Measurements from ENCODE around the gene ENGASE.

Gene ENGASE

DNA sequence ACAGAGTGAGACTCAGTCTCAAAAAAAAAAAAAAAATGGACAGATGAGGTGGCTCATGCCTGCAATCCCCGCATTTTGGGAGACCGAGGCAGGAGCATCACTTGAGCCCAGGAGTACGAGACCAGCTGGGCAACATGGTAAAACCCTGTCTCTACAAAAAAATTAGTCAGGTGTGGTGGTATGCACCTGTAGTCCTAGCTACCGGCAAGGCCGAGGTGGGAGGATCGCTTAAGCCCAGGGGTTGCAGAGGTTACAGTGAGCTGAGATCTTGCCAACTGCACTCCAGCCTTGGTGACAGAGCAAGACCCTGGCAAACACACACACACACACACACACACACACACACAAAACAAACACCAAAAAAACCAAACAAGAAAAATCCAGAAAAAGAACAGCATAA is 7.7 kb upstream of the ENGASE start:
- TF ChIP-seq, protein P1, sequence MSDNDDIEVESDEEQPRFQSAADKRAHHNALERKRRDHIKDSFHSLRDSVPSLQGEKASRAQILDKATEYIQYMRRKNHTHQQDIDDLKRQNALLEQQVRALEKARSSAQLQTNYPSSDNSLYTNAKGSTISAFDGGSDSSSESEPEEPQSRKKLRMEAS (IDR thresholded peaks at IDR 0.05): no peak
- no peak for TF ChIP-seq RAD21 (IDR thresholded peaks at IDR 0.05; ENCODE audit: low read depth)
- no peak for TF ChIP-seq FOXM1 (IDR thresholded peaks at IDR 0.05; ENCODE audit: borderline replicate concordance, low read depth)
- TF ChIP-seq ZBTB7A (IDR thresholded peaks at IDR 0.05; ENCODE audit: low read depth): no peak
- TF ChIP-seq, protein P2, sequence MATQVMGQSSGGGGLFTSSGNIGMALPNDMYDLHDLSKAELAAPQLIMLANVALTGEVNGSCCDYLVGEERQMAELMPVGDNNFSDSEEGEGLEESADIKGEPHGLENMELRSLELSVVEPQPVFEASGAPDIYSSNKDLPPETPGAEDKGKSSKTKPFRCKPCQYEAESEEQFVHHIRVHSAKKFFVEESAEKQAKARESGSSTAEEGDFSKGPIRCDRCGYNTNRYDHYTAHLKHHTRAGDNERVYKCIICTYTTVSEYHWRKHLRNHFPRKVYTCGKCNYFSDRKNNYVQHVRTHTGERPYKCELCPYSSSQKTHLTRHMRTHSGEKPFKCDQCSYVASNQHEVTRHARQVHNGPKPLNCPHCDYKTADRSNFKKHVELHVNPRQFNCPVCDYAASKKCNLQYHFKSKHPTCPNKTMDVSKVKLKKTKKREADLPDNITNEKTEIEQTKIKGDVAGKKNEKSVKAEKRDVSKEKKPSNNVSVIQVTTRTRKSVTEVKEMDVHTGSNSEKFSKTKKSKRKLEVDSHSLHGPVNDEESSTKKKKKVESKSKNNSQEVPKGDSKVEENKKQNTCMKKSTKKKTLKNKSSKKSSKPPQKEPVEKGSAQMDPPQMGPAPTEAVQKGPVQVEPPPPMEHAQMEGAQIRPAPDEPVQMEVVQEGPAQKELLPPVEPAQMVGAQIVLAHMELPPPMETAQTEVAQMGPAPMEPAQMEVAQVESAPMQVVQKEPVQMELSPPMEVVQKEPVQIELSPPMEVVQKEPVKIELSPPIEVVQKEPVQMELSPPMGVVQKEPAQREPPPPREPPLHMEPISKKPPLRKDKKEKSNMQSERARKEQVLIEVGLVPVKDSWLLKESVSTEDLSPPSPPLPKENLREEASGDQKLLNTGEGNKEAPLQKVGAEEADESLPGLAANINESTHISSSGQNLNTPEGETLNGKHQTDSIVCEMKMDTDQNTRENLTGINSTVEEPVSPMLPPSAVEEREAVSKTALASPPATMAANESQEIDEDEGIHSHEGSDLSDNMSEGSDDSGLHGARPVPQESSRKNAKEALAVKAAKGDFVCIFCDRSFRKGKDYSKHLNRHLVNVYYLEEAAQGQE (IDR thresholded peaks at IDR 0.05; ENCODE audit: low read depth): no peak
- no peak for TF ChIP-seq EP300 (IDR thresholded peaks at IDR 0.05; ENCODE audit: borderline replicate concordance)
- no peak for TF ChIP-seq YY1 (IDR thresholded peaks at IDR 0.05; ENCODE audit: low read depth)
- no peak for TF ChIP-seq TEAD4 (IDR thresholded peaks at IDR 0.05)
- no peak for TF ChIP-seq EGR1 (IDR thresholded peaks at IDR 0.05)
- TF ChIP-seq TCF12 (IDR thresholded peaks at IDR 0.05; ENCODE audit: low read depth): no peak
- TF ChIP-seq NFIC (IDR thresholded peaks at IDR 0.05): no peak
- no peak for TF ChIP-seq CEBPB (IDR thresholded peaks at IDR 0.05)
- TF ChIP-seq TAF1 (IDR thresholded peaks at IDR 0.05; ENCODE audit: low read depth): no peak
- TF ChIP-seq, protein P3, sequence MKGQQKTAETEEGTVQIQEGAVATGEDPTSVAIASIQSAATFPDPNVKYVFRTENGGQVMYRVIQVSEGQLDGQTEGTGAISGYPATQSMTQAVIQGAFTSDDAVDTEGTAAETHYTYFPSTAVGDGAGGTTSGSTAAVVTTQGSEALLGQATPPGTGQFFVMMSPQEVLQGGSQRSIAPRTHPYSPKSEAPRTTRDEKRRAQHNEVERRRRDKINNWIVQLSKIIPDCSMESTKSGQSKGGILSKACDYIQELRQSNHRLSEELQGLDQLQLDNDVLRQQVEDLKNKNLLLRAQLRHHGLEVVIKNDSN (IDR thresholded peaks at IDR 0.05): no peak

DNA sequence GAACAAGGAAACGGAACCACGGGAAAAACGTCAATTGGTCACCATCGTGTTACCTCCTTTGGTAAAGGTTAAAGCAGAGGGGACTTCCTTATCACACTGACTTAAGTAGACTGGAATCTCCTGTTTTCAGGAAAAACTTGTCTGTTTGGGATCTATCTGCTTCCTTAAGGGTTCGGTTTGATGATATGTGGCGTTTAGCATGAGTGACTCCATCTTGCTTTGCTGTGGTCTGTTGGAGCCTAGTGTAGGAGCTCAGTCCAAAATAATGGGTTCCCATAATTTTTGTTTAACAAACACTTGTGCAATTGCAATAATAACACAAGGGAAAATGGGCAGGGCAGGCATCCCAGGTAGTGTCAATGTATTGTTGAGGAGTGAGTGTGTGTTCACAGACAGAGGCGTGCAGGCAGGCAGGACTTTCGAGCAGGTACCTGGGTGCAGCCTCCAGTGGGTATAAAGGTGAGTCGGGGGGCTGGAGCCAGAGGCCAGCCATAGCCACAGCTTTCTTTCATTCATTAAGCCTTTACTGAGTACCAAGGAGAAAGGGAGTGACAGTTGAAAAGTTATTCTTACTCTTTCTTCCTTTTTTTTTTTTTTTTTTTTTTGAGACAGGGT is 4.3 kb upstream of the ENGASE start:
- TF ChIP-seq YY1 (IDR thresholded peaks at IDR 0.05; ENCODE audit: low read depth) (no peak), TAF1 (IDR thresholded peaks at IDR 0.05; ENCODE audit: low read depth) (no peak), TEAD4 (IDR thresholded peaks at IDR 0.05) (no peak), EP300 (IDR thresholded peaks at IDR 0.05; ENCODE audit: borderline replicate concordance) (no peak), NFIC (IDR thresholded peaks at IDR 0.05) (no peak), RAD21 (IDR thresholded peaks at IDR 0.05; ENCODE audit: low read depth) (no peak), CEBPB (IDR thresholded peaks at IDR 0.05) (no peak), EGR1 (IDR thresholded peaks at IDR 0.05) (no peak), FOXM1 (IDR thresholded peaks at IDR 0.05; ENCODE audit: borderline replicate concordance, low read depth) (no peak), TCF12 (IDR thresholded peaks at IDR 0.05; ENCODE audit: low read depth) (no peak), ZBTB7A (IDR thresholded peaks at IDR 0.05; ENCODE audit: low read depth) (no peak), CREB1 (IDR thresholded peaks at IDR 0.05; ENCODE audit: low read depth) (no peak)
- TF ChIP-seq, protein P2 (IDR thresholded peaks at IDR 0.05; ENCODE audit: low read depth): no peak
- TF ChIP-seq, protein P1 (IDR thresholded peaks at IDR 0.05): no peak
- TF ChIP-seq, protein P3 (IDR thresholded peaks at IDR 0.05): no peak

DNA sequence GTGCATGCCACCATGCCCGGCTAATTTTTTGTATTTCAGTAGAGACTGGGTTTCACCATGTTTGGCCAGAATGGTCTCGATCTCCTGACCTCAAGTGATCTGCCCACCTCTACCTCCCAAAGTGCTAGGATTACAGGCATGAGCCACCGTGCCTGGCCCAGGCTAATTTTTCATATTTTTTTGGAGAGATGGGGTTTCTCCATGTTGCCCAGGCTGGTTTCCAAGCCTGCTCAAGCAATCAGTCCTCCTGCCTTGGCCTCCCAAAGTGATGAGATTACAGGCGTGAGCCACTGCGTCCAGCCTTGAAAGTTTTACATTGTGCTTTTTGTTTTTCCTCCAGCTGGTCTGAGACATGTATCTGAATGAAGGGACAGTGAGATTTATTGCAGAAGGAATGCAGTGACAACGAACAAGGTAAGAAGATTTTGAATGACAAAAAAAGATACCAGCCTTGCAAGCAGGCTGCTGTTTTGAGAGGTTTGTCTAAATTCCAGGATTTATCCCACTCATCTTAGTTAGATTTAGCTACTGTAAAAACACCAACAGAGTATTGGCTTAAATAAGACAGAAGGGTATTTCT is 3.4 kb upstream of the ENGASE start:
- no peak for TF ChIP-seq TAF1 (IDR thresholded peaks at IDR 0.05; ENCODE audit: low read depth)
- no peak for TF ChIP-seq RAD21 (IDR thresholded peaks at IDR 0.05; ENCODE audit: low read depth)
- TF ChIP-seq, protein P1 (IDR thresholded peaks at IDR 0.05): no peak
- no peak for TF ChIP-seq CEBPB (IDR thresholded peaks at IDR 0.05)
- no peak for TF ChIP-seq EP300 (IDR thresholded peaks at IDR 0.05; ENCODE audit: borderline replicate concordance)
- TF ChIP-seq, protein P2 (IDR thresholded peaks at IDR 0.05; ENCODE audit: low read depth): no peak
- TF ChIP-seq ZBTB7A (IDR thresholded peaks at IDR 0.05; ENCODE audit: low read depth): no peak
- TF ChIP-seq, protein P3 (IDR thresholded peaks at IDR 0.05): no peak
- no peak for TF ChIP-seq CREB1 (IDR thresholded peaks at IDR 0.05; ENCODE audit: low read depth)
- no peak for TF ChIP-seq TEAD4 (IDR thresholded peaks at IDR 0.05)
